Skeletal muscle tissue (tissue), 4 donors: ENCODE results near the gene RIC1. TPM values are rescaled to one million over a fixed set of nuclear protein-coding genes. Genes with fewer than 3 reads are reported as not detected.

Experiments used
- H3K27ac ChIP-seq: one replicate; pipeline ENCODE4 v1.7.0; 2013; ENCODE audit warnings: mild to moderate bottlenecking, low read depth, low read length, inconsistent platforms
- H3K27me3 ChIP-seq, 3 donors: one replicate each; pipeline ENCODE4 v1.7.0; 2013; ENCODE audit warnings: low read length in 3 of 3; ENCODE audit not compliant: control insufficient read depth in 3 of 3, insufficient read depth in 3 of 3
- H3K36me3 ChIP-seq, 3 donors: one replicate each; pipeline ENCODE4 v1.7.0; 2013; ENCODE audit warnings: low read length in 3 of 3; ENCODE audit not compliant: control insufficient read depth in 3 of 3, insufficient read depth in 3 of 3
- H3K4me1 ChIP-seq, 3 donors: one replicate each; pipeline ENCODE4 v1.7.0; 2013; ENCODE audit warnings: low read length in 3 of 3, mild to moderate bottlenecking in 3 of 3; ENCODE audit not compliant: control insufficient read depth in 3 of 3, insufficient read depth in 3 of 3
- H3K4me3 ChIP-seq, 3 donors: one replicate each; pipeline ENCODE4 v1.7.0; 2013; ENCODE audit warnings: low read length in 3 of 3
- H3K9ac ChIP-seq, 3 donors: one replicate each; pipeline ENCODE4 v1.7.0; 2013; ENCODE audit warnings: low read length in 3 of 3, mild to moderate bottlenecking in 3 of 3, moderate library complexity in 2 of 3, low read depth in 1 of 3
- H3K9me3 ChIP-seq, 3 donors: one replicate each; pipeline ENCODE4 v1.7.0; 2013; ENCODE audit warnings: low read length in 3 of 3; ENCODE audit not compliant: control insufficient read depth in 3 of 3
- total RNA-seq: library from RNA; depleted of rRNA; stranded (reverse); fragments of >200 nt; gene quantifications from one replicate; pipeline ENCODE4 v1.2.3, GENCODE V29; 2014
- donor health status: Osteomylitis.

Gene RIC1
- total RNA-seq, 1 donor from 2014 or later = 26.6 TPM

GRCh38 chr9:5748438-5748837 is 119.5 kb downstream of the RIC1 start:
- Histone ChIP-seq H3K36me3 (peaks cover 0 to 28% (median 0%) of the 10 kb centered on the region in 3 donors), H3K4me1 (no peaks in the 10 kb centered on the region), H3K27me3 (no peaks in the 10 kb centered on the region), H3K9me3 (no peaks in the 10 kb centered on the region), H3K9ac (no peak overlapping the region), H3K4me3 (no peak overlapping the region), H3K27ac (no peak overlapping the region)

DNA sequence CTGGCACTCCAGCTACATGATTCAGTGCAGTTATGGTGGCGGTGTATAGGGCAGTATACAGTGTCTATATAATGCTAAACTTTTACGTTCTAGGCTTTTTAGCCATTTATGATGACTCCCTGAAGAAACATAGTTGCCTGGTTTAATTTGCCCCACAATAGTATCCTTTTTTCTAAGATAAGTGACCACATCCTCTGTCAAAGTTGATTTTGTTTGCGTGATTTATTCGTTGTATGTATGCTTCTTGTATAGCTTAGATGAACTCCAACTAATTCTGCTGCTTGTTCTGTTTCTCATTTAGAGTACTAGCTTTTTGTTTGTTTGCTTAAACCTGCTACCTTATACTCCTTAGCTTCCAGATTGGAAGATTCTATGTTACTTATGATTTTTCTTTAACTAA is 120.4 kb downstream of the RIC1 start:
- Histone ChIP-seq H3K9me3 (no peaks in the 10 kb centered on the region), H3K27ac (no peak overlapping the region), H3K36me3 (peaks cover 0 to 26% (median 0%) of the 10 kb centered on the region in 3 donors), H3K4me3 (no peak overlapping the region), H3K9ac (no peak overlapping the region), H3K4me1 (no peaks in the 10 kb centered on the region), H3K27me3 (no peaks in the 10 kb centered on the region)

- no peak overlapping the region for H3K9ac ChIP-seq
- no peaks in the 10 kb centered on the region for H3K27me3 ChIP-seq
- no peaks in the 10 kb centered on the region for H3K4me1 ChIP-seq
- peaks cover 0 to 22% (median 0%) of the 10 kb centered on the region in 3 donors for H3K36me3 ChIP-seq
- H3K27ac ChIP-seq = no peak overlapping the region
- H3K9me3 ChIP-seq = no peaks in the 10 kb centered on the region
- H3K4me3 ChIP-seq = no peak overlapping the region
These were observed 121.7 kb downstream of the RIC1 start for GRCh38 chr9:5750569-5750968.

DNA sequence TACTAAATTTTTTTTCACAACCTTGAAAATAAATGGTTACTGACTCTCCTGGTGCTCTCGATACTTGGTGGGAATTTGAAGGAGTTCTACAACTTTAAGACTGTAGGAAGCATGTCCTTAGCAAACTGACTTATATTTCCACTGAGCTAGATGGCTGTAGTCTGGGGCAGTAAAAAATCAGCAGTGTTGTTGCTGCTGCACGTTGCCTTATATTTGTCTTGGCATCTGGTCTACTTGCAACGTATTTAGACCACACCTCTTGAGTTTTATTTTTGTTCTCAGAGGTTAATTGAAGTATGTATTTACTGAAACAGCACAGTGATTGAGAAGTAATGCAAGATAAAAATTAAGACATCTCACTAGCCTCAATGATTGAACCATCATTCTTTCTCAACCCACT is 127.7 kb downstream of the RIC1 start:
- Histone ChIP-seq H3K4me3 (no peak overlapping the region), H3K9ac (no peak overlapping the region), H3K27me3 (no peaks in the 10 kb centered on the region), H3K9me3 (no peaks in the 10 kb centered on the region), H3K36me3 (peaks cover 7 to 16% (median 13%) of the 10 kb centered on the region in 3 donors), H3K27ac (no peak overlapping the region), H3K4me1 (no peaks in the 10 kb centered on the region)

DNA sequence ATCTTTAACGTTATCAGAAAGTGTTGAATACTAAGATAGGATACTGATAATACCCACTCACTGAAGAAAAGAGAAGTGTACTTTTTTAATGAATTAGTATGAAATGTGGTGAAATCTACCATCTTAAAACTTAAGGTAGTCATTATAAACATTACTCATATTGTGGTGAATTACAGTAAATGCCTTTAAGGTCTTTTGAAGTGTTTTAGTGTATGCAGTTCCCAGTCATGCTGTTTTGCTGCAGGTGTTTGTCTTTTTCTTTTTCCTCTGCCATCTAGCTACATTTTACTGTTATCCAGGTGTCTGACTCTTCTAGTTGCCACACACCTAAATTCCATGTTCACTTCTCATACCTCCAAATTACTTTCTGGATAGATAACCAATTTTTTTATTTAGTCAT is 131.4 kb downstream of the RIC1 start:
- H3K36me3 ChIP-seq = peaks cover 12 to 37% (median 31%) of the 10 kb centered on the region in 3 donors
- no peak overlapping the region for H3K9ac ChIP-seq
- H3K4me1 ChIP-seq = peaks cover 0 to 4% (median 2%) of the 10 kb centered on the region in 3 donors
- no peaks in the 10 kb centered on the region for H3K27me3 ChIP-seq
- no peaks in the 10 kb centered on the region for H3K9me3 ChIP-seq
- no peak overlapping the region for H3K4me3 ChIP-seq
- H3K27ac ChIP-seq = no peak overlapping the region

- no peak overlapping the region for H3K27ac ChIP-seq
- H3K4me1 ChIP-seq = peaks cover 0 to 4% (median 2%) of the 10 kb centered on the region in 3 donors
- no peaks in the 10 kb centered on the region for H3K9me3 ChIP-seq
- no peaks in the 10 kb centered on the region for H3K27me3 ChIP-seq
- peaks cover 14 to 46% (median 42%) of the 10 kb centered on the region in 3 donors for H3K36me3 ChIP-seq
- H3K9ac ChIP-seq = no peak overlapping the region
- no peak overlapping the region for H3K4me3 ChIP-seq
These were observed 133.5 kb downstream of the RIC1 start for GRCh38 chr9:5762421-5762820.

- Histone ChIP-seq H3K4me1 (peaks cover 0 to 4% (median 2%) of the 10 kb centered on the region in 3 donors), H3K36me3 (peaks cover 18 to 57% (median 45%) of the 10 kb centered on the region in 3 donors), H3K4me3 (no peak overlapping the region), H3K9me3 (no peaks in the 10 kb centered on the region), H3K9ac (no peak overlapping the region), H3K27me3 (no peaks in the 10 kb centered on the region), H3K27ac (peak overlapping the region; percentile 20)
These were observed 135.4 kb downstream of the RIC1 start for GRCh38 chr9:5764130-5764868.

- no peaks in the 10 kb centered on the region for H3K27me3 ChIP-seq
- H3K4me1 ChIP-seq = peaks cover 0 to 4% (median 2%) of the 10 kb centered on the region in 3 donors
- H3K36me3 ChIP-seq = peaks cover 30 to 57% (median 57%) of the 10 kb centered on the region in 3 donors
- H3K4me3 ChIP-seq = no peak overlapping the region
- no peak overlapping the region for H3K9ac ChIP-seq
- H3K9me3 ChIP-seq = no peaks in the 10 kb centered on the region
- no peak overlapping the region for H3K27ac ChIP-seq
These were observed 139.3 kb downstream of the RIC1 start for GRCh38 chr9:5767968-5768932.

DNA sequence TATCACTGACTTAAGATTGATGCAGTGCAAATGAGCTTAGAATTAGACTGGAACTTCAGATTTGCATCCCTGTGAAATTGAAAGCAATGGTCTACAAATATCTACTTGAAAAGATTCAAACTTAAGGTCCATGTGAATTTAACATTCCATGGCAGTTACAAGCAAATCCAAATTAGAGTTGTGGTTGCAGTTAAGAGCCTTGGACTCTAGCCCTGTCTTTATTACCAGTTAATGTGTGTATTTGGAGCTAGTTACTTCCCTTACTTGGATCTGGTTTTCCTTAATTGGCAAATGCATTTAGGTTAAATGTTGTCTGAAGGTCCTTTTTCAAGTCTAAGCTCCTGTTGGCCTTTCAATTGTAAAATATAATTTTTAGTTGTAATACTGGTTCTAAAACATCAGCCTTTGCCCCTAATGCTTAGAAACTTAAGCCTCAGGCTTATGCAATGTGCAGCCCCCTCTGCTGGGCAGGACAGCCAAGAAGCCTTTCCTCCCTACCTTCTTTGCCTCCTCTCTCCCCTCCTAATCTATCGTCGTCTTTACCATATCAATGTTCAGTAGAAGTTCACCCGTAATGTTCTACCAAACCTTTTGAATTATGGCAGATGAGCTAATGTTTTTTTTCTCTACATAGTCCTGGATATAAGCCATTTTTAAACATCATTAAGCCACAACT is 144.6 kb downstream of the RIC1 start:
- Histone ChIP-seq H3K27me3 (no peaks in the 10 kb centered on the region), H3K36me3 (peaks cover 34 to 54% (median 52%) of the 10 kb centered on the region in 3 donors), H3K9me3 (peaks cover 0 to 3% (median 0%) of the 10 kb centered on the region in 3 donors), H3K9ac (no peak overlapping the region), H3K4me3 (no peak overlapping the region), H3K27ac (no peak overlapping the region), H3K4me1 (no peaks in the 10 kb centered on the region)
